C1 segment of cervical spinal cord (tissue), 14 donors: ENCODE results near the gene CCSER1.
"Not testable (repeated sequence)": the region's sequence is repeated elsewhere in the genome, so short reads cannot be mapped to it uniquely, and the experiment has no call there.

ENCODE experiments used
- DNase-seq, 14 donors: peaks; one replicate each; lab custom pipeline; 2025; lab: John Stamatoyannopoulos, UW

Gene CCSER1

DNA sequence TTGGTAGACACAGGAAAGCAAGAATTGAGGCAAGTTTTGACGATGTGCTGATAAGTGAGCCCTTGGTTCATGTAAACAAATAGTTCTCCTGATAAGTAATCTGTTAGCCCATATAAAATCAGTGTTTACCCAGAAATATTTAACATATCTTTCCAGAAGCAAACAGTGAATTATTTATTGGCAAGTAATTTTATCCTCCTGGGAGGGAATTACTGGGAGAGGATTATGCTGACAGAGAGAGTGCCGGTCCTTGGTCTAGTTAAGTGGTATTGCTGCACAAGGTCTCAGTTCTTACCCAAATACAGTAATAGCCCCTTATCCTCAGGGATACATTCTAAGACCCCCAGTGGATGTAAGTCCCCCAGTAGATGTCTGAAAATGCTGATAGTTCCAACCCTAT lies 315.4 kb downstream of the CCSER1 start:
- DNase-seq = no peak

GRCh38 chr4:90443231-90443630 lies 316.0 kb downstream of the CCSER1 start:
- no peak for DNase-seq

GRCh38 chr4:90444904-90445303 lies 317.7 kb downstream of the CCSER1 start:
- no peak for DNase-seq

- DNase-seq = no peak
These were observed 318.2 kb downstream of the CCSER1 start for GRCh38 chr4:90445380-90445779.

- no peak for DNase-seq
These were observed 322.4 kb downstream of the CCSER1 start for GRCh38 chr4:90449626-90450025.

DNA sequence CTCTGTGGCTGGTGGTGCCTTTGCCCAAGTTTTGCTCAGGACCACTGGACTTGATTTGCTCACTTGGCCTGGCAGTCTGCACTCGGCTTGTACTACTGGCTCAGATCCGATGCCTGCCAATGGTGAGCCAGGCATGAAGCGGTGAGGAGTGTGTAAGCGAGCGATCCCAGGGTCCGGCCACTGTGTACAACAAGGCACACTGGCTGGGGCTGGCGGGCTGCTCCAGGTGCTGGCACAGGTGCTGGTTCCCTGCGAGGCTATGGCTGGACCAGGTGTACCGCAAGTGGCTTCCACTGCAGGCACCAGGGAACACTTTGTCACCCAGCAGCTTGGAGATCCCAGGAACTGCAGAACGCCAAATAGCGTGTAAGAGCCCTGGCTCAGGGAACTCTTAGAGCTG lies 329.7 kb downstream of the CCSER1 start:
- DNase-seq = no peak

DNA sequence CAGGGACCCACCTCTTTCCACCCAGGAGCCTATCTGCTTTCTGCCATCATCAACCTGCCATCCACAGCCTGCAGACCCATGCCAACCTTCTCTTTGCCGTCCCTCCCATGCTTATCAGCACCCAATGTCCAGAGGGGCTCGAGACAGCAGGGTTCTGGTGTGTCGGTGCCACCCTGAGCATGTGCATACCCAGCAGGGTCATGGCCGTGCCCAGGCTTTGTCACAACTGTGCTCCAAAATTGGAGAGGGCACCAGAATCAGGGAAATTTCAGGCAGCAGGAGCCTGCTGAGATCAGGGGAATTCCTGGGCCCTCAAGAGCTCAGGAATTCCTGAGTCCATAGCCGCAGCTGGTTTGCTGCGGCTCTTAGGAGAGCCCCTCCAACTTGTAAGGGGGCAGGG lies 330.6 kb downstream of the CCSER1 start:
- DNase-seq = no peak

DNA sequence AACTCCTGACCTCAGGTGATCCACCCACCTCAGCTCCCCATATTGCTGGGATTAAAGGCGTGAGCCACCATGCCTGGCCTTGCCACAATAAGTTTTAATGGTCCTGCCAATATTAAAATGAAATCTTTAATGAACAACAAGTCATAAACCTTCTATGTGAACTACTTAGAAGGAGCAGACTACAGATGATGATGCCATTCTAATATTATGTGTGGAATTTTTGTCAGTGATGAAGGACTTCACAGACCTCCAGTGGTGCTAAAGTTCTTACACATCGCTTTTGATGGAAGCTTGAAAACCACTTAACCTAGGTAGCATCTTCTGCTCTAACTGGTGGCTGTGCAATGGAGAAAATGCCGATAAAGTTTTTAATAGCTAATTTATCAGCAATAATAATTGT lies 331.4 kb downstream of the CCSER1 start:
- no peak for DNase-seq

GRCh38 chr4:90474484-90474883 lies 347.3 kb downstream of the CCSER1 start:
- DNase-seq = no peak

DNA sequence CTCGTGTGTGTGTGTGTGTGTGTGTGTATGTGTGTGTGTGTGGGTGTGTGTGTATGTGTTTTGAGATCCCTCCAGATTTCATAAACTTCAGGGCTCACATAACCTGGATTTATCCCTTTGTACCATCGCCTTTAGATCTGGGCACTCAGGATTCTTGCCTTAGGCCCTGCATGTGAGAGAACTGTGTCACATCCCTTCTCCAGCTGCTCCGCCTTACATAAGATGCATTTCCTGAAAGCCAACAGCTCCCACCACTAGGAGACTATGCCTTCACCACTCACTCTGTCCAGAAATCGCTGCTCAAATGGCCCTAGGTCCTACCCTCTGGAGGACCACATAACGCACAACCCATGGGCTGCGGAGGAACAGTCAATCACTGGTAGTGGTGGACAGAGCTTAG lies 348.8 kb downstream of the CCSER1 start:
- DNase-seq = no peak

DNA sequence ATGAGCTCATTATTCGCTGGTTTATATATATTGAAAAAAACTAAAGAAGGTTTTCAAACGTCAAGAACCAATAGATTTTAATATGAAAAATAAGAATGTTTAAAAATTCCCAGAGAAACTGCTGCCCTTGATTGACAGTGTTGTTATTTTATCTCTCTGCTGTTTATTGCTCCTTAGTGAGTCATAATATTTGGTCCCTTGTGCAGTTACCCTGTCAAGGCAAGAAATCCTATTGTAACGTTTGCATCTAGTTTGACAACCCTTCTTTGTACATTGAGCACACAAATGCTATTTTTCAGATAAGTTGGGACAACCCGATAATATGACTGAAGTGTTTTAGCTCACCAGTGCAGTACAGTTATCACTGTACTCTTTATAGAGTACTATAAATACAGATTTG lies 349.4 kb downstream of the CCSER1 start:
- DNase-seq = no peak

DNA sequence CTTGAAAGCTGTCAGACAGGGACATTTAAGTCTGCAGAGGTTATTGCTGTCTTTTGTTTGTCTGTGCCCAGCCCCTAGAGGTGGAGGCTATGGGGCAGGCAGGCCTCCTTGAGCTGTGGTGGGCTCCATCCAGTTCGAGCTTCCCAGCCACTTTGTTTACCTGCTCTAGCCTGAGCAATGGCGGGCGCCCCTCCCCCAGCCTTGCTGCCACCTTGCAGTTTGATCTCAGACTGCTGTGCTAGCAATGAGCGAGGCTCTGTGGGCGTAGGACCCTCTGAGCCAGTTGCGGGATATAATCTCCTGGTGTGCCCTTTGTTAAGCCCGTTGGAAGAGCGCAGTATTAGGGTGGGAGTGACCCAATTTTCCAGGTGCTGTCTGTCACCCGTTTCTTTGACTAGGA lies 357.7 kb downstream of the CCSER1 start:
- DNase-seq = not testable (repeated sequence)

- DNase-seq = no peak
These were observed 359.2 kb downstream of the CCSER1 start for GRCh38 chr4:90486346-90486745.

GRCh38 chr4:90495211-90495610 lies 368.0 kb downstream of the CCSER1 start:
- no peak for DNase-seq

DNA sequence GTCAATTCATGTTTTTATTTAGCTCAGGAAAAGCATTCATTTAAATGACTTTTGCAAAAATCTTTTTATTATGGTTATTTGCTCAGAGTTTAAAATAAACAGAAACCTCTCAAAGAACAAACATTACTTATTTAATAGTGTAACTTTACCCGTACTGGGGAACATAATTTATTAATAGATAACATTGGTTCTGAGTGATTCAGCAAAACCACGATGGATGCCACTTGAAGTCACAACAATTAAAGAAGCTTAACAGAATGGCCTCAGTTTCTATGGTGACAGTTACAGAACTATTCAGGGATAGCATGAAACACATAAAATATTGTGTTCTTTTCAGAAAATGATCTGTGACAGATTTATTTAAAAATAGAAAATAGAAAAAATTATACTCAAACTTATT lies 368.7 kb downstream of the CCSER1 start:
- no peak for DNase-seq

DNA sequence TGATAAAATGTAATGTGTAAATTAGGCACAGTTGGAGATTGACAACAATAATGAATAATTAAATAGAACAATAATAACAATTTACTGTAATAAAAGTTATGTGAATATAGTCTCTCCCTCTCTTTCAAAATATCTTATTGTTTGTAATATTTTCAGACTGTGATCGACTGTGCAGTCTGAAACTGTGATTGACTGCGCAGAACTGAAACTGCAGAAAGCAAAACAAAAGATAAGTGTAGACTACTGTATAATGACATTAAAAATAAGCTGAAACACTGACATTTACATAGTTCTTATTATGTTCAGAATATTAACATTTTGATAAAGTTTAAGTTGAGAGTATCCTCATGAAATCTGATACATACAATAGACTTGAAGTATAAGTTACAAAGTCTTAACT lies 371.0 kb downstream of the CCSER1 start:
- no peak for DNase-seq

DNA sequence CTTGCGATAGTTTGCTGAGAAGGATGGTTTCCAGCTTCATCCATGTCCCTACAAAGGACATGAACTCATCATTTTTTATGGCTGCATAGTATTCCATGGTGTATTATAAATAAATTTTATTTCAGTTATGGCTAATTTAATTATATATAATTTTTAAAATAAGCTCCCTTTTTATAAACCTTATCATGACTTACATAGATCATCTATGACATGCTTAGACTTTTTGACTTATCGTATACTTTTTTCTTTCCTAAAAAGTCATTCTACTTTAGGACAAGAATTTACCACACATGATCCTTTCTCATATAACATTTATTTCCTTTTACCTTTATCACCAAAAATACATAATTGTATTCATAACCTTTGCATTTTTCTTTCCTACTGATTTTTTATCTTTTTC lies 376.5 kb downstream of the CCSER1 start:
- DNase-seq = no peak

DNA sequence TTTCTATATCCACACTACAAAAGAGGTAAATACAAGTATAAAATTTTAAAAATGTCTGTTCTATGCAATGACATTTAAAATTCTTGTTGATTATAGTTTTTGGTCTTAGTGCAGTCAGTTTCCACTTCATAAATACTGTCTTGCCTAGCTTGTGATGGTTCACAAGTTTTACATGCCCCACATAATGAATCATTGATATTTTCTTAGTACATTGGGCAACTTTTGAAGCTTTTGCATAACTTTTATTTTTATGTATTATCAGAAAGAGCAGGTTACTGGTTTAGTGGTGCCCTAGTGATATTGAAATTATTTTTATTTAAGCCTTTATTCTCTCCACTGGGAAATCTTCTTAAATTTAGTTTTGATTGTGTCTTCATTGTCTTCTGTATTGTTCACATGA lies 388.0 kb downstream of the CCSER1 start:
- no peak for DNase-seq

- DNase-seq = no peak
These were observed 401.4 kb downstream of the CCSER1 start for GRCh38 chr4:90528551-90528950.

- no peak for DNase-seq
These were observed 409.2 kb downstream of the CCSER1 start for GRCh38 chr4:90536408-90536807.

DNA sequence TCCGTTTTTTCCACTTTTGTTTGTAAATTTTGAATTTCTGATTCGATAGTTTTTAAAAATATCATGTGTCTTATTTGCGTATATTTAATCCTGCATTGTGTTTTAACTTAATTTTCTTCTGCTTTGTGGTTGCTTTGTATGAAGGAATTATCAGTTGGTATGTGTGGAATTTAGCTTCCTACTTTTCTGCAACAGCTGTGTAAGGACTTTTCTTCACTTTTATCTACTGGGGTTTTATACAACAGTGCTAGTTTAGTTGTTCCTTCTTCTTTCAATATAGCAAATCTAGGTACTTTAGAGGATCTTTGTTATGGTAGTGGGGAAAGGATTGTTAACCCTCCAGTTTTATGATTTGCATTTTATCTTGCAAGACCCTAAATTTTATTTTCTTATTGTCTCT lies 410.3 kb downstream of the CCSER1 start:
- DNase-seq = no peak

GRCh38 chr4:90540536-90540935 lies 413.3 kb downstream of the CCSER1 start:
- DNase-seq = no peak

DNA sequence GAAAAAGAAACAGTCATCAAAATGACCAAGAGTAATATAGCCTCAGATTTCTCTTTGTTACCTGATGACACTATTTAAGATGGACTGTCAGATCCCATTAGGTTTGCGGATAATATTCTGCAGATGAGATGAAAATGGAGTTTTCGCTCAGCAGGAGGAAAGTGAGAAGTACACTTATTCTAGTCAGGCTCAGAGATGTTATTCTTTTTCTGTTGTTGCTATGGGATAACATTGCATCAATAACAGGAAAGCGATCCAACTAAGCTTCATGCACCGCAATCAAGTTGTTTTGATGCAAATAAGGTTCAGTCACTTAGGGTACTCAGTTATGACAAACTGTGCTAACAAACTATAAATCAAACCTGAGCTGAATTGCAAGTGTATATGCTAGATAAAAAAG lies 415.0 kb downstream of the CCSER1 start:
- DNase-seq = no peak

DNA sequence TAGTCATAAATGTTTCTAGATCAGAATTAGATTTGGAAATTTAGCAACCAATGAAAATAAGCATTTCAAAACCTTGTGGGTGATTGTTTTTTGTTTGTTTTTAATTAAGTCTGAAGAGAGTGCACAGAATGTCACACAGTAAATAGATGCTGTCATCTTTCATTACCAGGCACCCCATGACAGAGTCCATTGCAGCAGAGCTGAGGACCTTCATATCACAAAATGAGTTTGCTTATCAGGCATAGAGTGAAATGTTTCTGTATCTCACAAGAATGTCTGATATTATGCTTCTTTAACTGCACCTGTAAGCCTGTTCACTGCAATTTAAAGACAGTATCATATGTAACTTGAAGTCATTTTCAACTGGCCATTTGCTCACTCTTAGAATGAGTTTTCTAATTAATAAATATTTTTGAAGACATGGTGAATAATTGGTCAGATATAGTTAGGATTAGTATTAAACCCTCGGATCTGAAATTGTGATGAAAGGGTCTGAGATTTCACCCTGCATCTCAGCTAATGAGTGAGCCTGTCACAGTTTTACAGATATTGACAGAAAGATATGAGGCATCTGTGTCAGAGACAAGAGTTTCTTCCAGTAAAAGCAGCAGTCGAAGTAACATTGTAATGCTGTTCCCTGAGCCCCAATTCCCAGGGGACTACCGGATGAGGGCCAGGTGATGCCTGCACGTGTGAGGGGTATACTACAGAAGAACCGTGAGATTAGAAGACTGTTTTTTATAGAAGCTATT lies 416.4 kb downstream of the CCSER1 start:
- DNase-seq = no peak
